TTC549 (cell line): ENCODE data around the gene ADAMTS20.
A peak's percentile ranks its signal among the peaks of the same experiment; 100 is the strongest.
"Not testable (repeated sequence)": the region's sequence is repeated elsewhere in the genome, so short reads cannot be mapped to it uniquely, and the experiment has no call there.

Experiments used
- FAIRE-seq: peaks from 2 replicates; lab custom pipeline; 2012; peaks lifted over from hg19 to GRCh38; lab: Jason Lieb, UNC

The ADAMTS20 gene

GRCh38 chr12:43462741-43463140, 89.3 kb downstream of the ADAMTS20 start:
- FAIRE-seq = no peak

- FAIRE-seq = no peak
These were observed 89.9 kb downstream of the ADAMTS20 start for GRCh38 chr12:43462080-43462479.

- no peak for FAIRE-seq
These were observed 92.7 kb downstream of the ADAMTS20 start for GRCh38 chr12:43459285-43459684.

GRCh38 chr12:43453761-43454160, 98.2 kb downstream of the ADAMTS20 start:
- no peak for FAIRE-seq

- FAIRE-seq = peak; percentile 49
These were observed 107.0 kb downstream of the ADAMTS20 start for GRCh38 chr12:43444940-43445564.

- FAIRE-seq = no peak
These were observed 115.4 kb downstream of the ADAMTS20 start for GRCh38 chr12:43436597-43436996.

GRCh38 chr12:43434614-43435013, 117.4 kb downstream of the ADAMTS20 start:
- no peak for FAIRE-seq

GRCh38 chr12:43428088-43428600, 123.9 kb downstream of the ADAMTS20 start:
- no peak for FAIRE-seq

- no peak for FAIRE-seq
These were observed 126.6 kb downstream of the ADAMTS20 start for GRCh38 chr12:43425361-43425760.

GRCh38 chr12:43416981-43417380, 135.0 kb downstream of the ADAMTS20 start:
- FAIRE-seq = no peak

- FAIRE-seq = no peak
These were observed 144.0 kb downstream of the ADAMTS20 start for GRCh38 chr12:43407816-43408645.

GRCh38 chr12:43406801-43407200, 145.2 kb downstream of the ADAMTS20 start:
- FAIRE-seq = no peak

GRCh38 chr12:43402436-43402835, 149.6 kb downstream of the ADAMTS20 start:
- FAIRE-seq = no peak

GRCh38 chr12:43401096-43401495, 150.9 kb downstream of the ADAMTS20 start:
- no peak for FAIRE-seq

- no peak for FAIRE-seq
These were observed 155.3 kb downstream of the ADAMTS20 start for GRCh38 chr12:43396671-43397070.

- FAIRE-seq = no peak
These were observed 159.9 kb downstream of the ADAMTS20 start for GRCh38 chr12:43392116-43392515.

- no peak for FAIRE-seq
These were observed 170.1 kb downstream of the ADAMTS20 start for GRCh38 chr12:43381879-43382278.

- no peak for FAIRE-seq
These were observed 173.6 kb downstream of the ADAMTS20 start for GRCh38 chr12:43378448-43378847.

- no peak for FAIRE-seq
These were observed 181.7 kb downstream of the ADAMTS20 start for GRCh38 chr12:43370263-43370662.

GRCh38 chr12:43362910-43363694, 188.9 kb downstream of the ADAMTS20 start:
- no peak for FAIRE-seq

GRCh38 chr12:43361031-43361710, 190.8 kb downstream of the ADAMTS20 start:
- FAIRE-seq = no peak

GRCh38 chr12:43360001-43360400, 192.0 kb downstream of the ADAMTS20 start:
- not testable (repeated sequence) for FAIRE-seq
